NT2/D1 (cell line): ENCODE results near the gene ARHGEF10L.

Experiments
- DNase-seq: peaks from one replicate; pipeline ENCODE4 v3.0.0-alpha.2; 2011; ENCODE audit warnings: low read depth, low spot score
- H3K27me3 ChIP-seq: 2 replicates; pipeline ENCODE4 v1.6.0; 2011; ENCODE audit warnings: mild to moderate bottlenecking; ENCODE audit not compliant: insufficient read length, insufficient read depth
- H3K36me3 ChIP-seq: 2 replicates; pipeline ENCODE4 v1.6.1; 2011; ENCODE audit warnings: mild to moderate bottlenecking, low read length, mixed read lengths; ENCODE audit not compliant: insufficient read depth, insufficient read length
- H3K4me1 ChIP-seq: 2 replicates; pipeline ENCODE4 v1.5.1; 2011; ENCODE audit not compliant: insufficient read depth, insufficient read length
- H3K4me3 ChIP-seq: 2 replicates; pipeline ENCODE4 v1.5.1; 2011; ENCODE audit warnings: low read depth; ENCODE audit not compliant: insufficient read length
- H3K9ac ChIP-seq: 2 replicates; pipeline ENCODE4 v1.6.0; 2011; ENCODE audit warnings: low read depth; ENCODE audit not compliant: insufficient read length
- H3K9me3 ChIP-seq: 2 replicates; pipeline ENCODE4 v1.5.1; 2011; ENCODE audit warnings: mild to moderate bottlenecking, low read length; ENCODE audit not compliant: insufficient read depth
- SUZ12 ChIP-seq: IDR thresholded peaks from 2 replicates; pipeline ENCODE4 v1.6.1; 2011; ENCODE audit not compliant: insufficient read length, insufficient read depth; ENCODE audit errors: extremely low read depth
- YY1 ChIP-seq: IDR thresholded peaks from 2 replicates; pipeline ENCODE4 v1.6.1; 2011; ENCODE audit not compliant: insufficient read length, insufficient read depth
- ZNF274 ChIP-seq: IDR thresholded peaks from 2 replicates; pipeline ENCODE4 v1.6.1; 2011; ENCODE audit warnings: mild to moderate bottlenecking, low read depth, low read length

ARHGEF10L gene

DNA sequence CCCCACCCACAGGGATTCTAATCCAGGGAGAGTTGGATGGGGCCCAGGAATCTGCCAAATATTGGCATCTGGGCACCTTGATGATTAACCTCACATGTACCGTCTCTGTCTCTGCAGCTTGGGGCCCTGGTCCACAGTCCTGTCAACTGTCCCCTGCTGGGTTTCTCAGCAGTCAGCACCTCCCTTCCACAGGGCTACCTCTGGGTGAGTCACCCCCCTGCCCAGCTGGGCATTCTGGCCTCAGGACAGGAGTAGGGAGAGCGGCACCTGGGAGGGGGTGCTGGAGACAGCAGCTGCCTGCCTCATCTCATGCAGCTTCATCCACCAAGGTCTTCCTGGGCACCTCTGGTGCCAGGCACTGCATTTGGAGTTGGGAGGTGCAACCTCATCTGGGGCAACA lies 115.0 kb downstream of the ARHGEF10L start:
- Histone ChIP-seq H3K4me1 (no peaks in the 10 kb centered on the region), H3K27me3 (no peaks in the 10 kb centered on the region), H3K36me3 (peaks cover 68% of the 10 kb centered on the region), H3K9me3 (no peaks in the 10 kb centered on the region), H3K9ac (no peak overlapping the region), H3K4me3 (no peak overlapping the region)
- TF ChIP-seq SUZ12: no peak
- DNase-seq: no peak

DNA sequence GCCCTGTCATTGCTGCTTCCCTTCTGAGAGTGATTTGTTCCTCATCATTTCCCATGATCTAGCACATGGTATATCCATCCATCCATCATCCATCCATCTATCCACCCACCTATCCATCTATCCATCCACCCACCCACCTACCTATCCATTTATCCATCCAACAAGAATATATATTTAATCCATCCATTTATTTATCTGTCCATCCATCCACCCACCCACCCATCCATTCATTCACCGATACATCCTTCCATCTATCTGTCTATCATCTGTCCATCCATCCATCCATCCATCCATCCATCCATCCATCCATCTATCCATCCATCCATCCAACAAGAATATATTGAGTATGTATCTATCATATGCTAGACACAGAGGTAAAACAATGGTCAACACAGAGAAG lies 115.7 kb downstream of the ARHGEF10L start:
- no peak for DNase-seq
- H3K36me3 ChIP-seq: peaks cover 74% of the 10 kb centered on the region
- no peak overlapping the region for H3K4me3 ChIP-seq
- H3K27me3 ChIP-seq: no peaks in the 10 kb centered on the region
- H3K9me3 ChIP-seq: no peaks in the 10 kb centered on the region
- no peak overlapping the region for H3K9ac ChIP-seq
- no peaks in the 10 kb centered on the region for H3K4me1 ChIP-seq
- TF ChIP-seq ZNF274 (no peak), YY1 (no peak), SUZ12 (no peak)

DNA sequence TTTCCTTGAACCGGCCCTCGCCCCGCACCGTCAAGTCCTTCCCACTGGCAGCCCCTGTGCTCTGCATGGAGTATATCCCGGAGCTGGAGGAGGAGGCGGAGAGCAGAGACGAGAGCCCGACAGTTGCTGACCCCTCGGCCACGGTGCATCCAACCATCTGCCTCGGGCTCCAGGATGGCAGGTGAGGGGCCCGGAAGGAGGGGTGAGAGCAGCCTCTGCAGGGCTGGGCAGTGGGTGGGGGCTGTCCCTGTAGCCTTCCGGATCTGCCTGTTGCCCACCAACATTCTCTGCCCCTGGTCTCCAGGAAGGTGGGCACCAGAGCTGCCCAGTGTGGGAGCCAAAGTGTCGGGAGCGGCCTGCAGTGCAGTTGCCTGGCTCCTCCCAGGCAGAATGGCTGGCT lies 116.4 kb downstream of the ARHGEF10L start:
- Histone ChIP-seq H3K36me3 (peaks cover 77% of the 10 kb centered on the region), H3K27me3 (no peaks in the 10 kb centered on the region), H3K4me3 (no peak overlapping the region)

DNA sequence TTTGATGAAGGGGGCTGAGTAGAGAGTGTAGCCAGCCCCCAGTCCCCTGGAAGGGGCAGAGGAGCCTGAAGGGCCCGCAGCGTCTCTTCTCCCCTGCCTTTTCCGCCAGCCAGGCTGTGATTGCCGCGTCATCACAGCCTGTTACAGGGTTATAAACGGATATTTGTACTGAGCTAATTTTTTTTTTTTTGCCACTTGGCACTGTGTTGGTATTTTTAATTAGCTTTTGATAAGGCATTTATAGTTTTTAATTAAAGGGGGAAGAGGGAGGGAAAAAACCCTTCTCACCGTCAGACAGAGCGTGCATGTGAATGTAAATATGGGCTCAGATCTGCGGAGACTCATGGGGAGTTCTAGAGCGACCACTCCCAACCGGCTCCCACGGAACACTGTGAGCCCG lies 117.9 kb downstream of the ARHGEF10L start:
- DNase-seq: no peak
- Histone ChIP-seq H3K27me3 (no peaks in the 10 kb centered on the region), H3K4me3 (no peak overlapping the region), H3K4me1 (no peaks in the 10 kb centered on the region), H3K9ac (no peak overlapping the region), H3K9me3 (no peaks in the 10 kb centered on the region), H3K36me3 (peaks cover 74% of the 10 kb centered on the region)
- TF ChIP-seq ZNF274 (no peak), SUZ12 (no peak), YY1 (no peak)

More for the DNA sequence above, 116.4 kb downstream of the ARHGEF10L start:
- no peak for TF ChIP-seq YY1
- no peak for TF ChIP-seq ZNF274
- DNase-seq: no peak
- no peaks in the 10 kb centered on the region for H3K9me3 ChIP-seq
- no peak overlapping the region for H3K9ac ChIP-seq
- H3K4me1 ChIP-seq: no peaks in the 10 kb centered on the region

DNA sequence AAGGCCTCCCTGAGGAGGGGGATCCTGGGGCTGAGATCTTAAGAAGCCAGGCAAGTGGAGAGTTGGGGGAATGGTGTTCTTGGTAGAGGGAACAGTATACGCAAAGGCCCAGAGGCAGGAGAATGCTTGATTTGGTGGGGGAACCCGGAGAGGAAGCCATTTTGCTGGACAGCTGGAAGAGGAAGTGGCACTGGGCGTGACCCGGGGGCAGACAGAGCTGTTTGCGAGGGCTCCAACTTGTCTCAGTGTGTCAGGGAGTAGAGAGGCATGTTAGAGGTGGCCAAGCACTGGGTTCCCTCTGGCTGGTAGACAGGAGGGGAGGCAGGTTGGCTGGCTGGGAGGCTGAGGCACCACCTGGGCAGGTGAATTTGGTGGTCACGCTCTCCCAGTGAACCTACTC lies 119.3 kb downstream of the ARHGEF10L start:
- Histone ChIP-seq H3K4me3 (no peak overlapping the region), H3K4me1 (no peaks in the 10 kb centered on the region), H3K9ac (no peak overlapping the region), H3K9me3 (no peaks in the 10 kb centered on the region), H3K36me3 (peaks cover 68% of the 10 kb centered on the region), H3K27me3 (no peaks in the 10 kb centered on the region)
- no peak for DNase-seq
- TF ChIP-seq ZNF274 (no peak), SUZ12 (no peak), YY1 (no peak)

DNA sequence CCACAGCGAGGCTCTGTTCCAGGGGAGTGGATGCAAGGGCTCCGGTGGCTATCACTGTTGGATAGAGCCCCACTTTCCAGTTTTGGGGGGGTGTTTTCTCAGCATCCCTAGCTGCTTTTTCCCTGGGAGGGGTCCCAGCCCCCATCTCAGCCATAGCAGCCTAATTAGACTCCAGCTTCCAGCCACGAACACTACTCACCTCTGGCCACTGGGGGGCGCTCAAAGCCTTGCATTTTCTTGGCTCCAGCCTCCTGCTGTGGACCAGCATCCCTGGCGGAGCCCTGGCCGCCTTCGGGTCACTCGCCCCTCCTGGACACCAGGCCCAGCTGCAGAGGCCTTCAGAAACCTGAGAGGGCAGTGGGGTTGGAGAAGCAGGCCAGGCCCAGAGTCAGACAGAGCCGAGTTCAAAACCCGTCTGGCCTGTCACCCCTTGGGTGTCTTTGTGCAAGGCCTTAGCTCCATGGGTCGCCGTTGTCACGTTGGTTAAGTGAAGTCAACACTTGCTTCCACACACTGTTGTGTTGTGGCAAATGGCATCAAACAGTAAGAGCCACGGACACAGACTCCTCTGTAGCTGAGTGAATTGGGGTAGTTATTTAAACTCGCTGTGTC lies 122.2 kb downstream of the ARHGEF10L start:
- Histone ChIP-seq H3K27me3 (no peaks in the 10 kb centered on the region), H3K9ac (no peak overlapping the region), H3K36me3 (peaks cover 67% of the 10 kb centered on the region), H3K4me3 (no peak overlapping the region), H3K9me3 (peaks cover 7% of the 10 kb centered on the region; the same call in 1 of the 2 replicates), H3K4me1 (peaks cover 17% of the 10 kb centered on the region)
- TF ChIP-seq SUZ12 (no peak), YY1 (no peak), ZNF274 (no peak)
- DNase-seq: no peak

DNA sequence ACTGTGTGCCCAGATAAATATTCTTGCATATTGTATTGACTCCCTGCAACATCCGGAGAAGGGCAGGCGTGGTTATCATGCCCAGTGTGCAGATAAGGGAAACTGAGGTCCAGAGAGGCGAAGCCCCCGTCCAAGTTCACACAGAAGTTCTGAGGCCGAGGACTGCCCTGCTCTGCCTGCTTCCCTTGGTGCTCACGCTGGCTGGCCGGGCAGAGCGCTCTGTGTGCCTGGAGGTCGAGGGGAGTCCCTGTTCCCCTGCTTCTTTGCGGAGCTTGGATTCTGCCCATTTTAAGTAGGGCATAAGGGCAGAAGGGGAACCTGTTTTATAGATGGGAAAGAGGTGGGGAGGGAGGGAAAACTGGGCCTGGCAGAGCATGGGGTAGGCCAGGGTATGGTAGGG lies 122.8 kb downstream of the ARHGEF10L start:
- H3K27me3 ChIP-seq: no peaks in the 10 kb centered on the region
- H3K9me3 ChIP-seq: peaks cover 7% of the 10 kb centered on the region; the same call in 1 of the 2 replicates
- H3K4me1 ChIP-seq: peaks cover 19% of the 10 kb centered on the region
- H3K4me3 ChIP-seq: no peak overlapping the region
- no peak for TF ChIP-seq ZNF274
- no peak for TF ChIP-seq SUZ12
- no peak for TF ChIP-seq YY1
- no peak for DNase-seq
- H3K9ac ChIP-seq: no peak overlapping the region
- peaks cover 60% of the 10 kb centered on the region for H3K36me3 ChIP-seq
